NCI-H460 (cell line): Measurements from ENCODE around the gene ADAMTSL2. TPM values are rescaled to one million over a fixed set of nuclear protein-coding genes. Genes with fewer than 3 reads are reported as not detected.

ENCODE experiments used
- DNase-seq: peaks from one replicate; pipeline ENCODE4 v3.0.0-alpha.2; 2016; ENCODE audit warnings: low read depth; ENCODE audit errors: extremely low read depth
- total RNA-seq: library from RNA; depleted of rRNA; stranded (reverse); fragments of >200 nt; shearing (Covaris generic); gene quantifications from 2 replicates; pipeline ENCODE4 v1.2.3, GENCODE V29; 2014

Gene ADAMTSL2
- total RNA-seq, 1 experiment from 2014 or later: not detected

GRCh38 chr9:133499132-133499891, 35.2 kb upstream of the ADAMTSL2 start:
- DNase-seq: no peak

GRCh38 chr9:133499892-133500270, 34.6 kb upstream of the ADAMTSL2 start:
- DNase-seq: no peak

- no peak for DNase-seq
These were observed 32.4 kb upstream of the ADAMTSL2 start for GRCh38 chr9:133502112-133502511.

GRCh38 chr9:133505186-133505830, 29.2 kb upstream of the ADAMTSL2 start:
- DNase-seq: no peak

GRCh38 chr9:133505901-133506652, 28.4 kb upstream of the ADAMTSL2 start:
- no peak for DNase-seq

- no peak for DNase-seq
These were observed 27.9 kb upstream of the ADAMTSL2 start for GRCh38 chr9:133506653-133507038.

- no peak for DNase-seq
These were observed 27.1 kb upstream of the ADAMTSL2 start for GRCh38 chr9:133507246-133507965.

- no peak for DNase-seq
These were observed 26.5 kb upstream of the ADAMTSL2 start for GRCh38 chr9:133508046-133508445.

- no peak for DNase-seq
These were observed 25.1 kb upstream of the ADAMTSL2 start for GRCh38 chr9:133509179-133510083.

- DNase-seq: no peak
These were observed 23.5 kb upstream of the ADAMTSL2 start for GRCh38 chr9:133510926-133511505.

GRCh38 chr9:133511607-133512006, 22.9 kb upstream of the ADAMTSL2 start:
- no peak for DNase-seq

GRCh38 chr9:133512253-133513213, 22.0 kb upstream of the ADAMTSL2 start:
- no peak for DNase-seq

GRCh38 chr9:133513214-133514100, 21.0 kb upstream of the ADAMTSL2 start:
- DNase-seq: no peak

- no peak for DNase-seq
These were observed 19.9 kb upstream of the ADAMTSL2 start for GRCh38 chr9:133514460-133515239.

GRCh38 chr9:133515240-133515610, 19.3 kb upstream of the ADAMTSL2 start:
- DNase-seq: no peak

- DNase-seq: no peak
These were observed 18.8 kb upstream of the ADAMTSL2 start for GRCh38 chr9:133515615-133516255.
